Measurements from ENCODE around the gene PER2. TPM values are rescaled to one million over a fixed set of nuclear protein-coding genes. Genes with fewer than 3 reads are reported as not detected.
"Not testable (repeated sequence)": the region's sequence is repeated elsewhere in the genome, so short reads cannot be mapped to it uniquely, and the experiment has no call there.

The PER2 gene
- total and polyA plus RNA-seq, 7 experiments from 2014 or later, result 7.0 to 28.6 (median 13.5) TPM

DNA sequence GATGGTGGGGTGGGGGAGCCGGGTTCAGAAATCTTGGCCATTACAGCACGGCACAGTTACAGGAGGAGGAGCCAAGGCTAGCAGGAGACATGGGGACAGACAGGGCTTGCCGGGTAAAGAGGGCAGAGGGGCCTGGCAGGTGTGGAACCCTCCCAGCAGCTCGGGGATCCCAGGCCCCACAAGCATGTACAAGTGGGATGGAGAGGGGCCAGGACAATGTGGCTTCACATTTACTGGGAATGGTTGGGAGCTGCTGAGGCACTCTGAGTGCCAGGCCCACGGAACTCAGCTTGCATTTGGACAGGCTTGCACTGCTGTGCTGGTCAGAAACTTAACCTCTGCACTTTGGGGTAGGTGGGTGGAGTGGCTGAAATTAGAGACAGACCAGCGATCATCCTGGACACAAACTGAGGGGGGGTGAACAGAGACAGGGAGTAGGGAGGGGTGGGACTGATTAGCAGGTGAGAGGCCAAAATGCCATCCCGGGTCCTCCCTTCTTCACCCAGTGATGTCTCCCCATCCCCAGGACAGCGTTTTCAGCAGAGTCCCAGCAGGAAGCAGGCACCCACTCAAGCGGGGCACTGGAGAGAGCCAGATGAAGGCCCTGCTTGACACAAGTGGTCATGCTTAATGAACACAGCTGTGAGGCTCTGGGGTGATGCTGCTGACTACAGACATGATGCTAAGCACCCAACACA lies 9.6 kb downstream of the PER2 start:
- Mint-ChIP-seq H3K4me1 (peaks cover 4 to 36% (median 30%) of the 10 kb centered on the region in 7 donors), H3K4me3 (no peak overlapping the region), H3K27me3 (no peaks in the 10 kb centered on the region), H3K36me3 (peaks cover 0 to 25% (median 8%) of the 10 kb centered on the region in 5 donors), H3K27ac (peak overlapping the region in 1 of 9 donors; percentile 28), H3K9me3 (peaks cover 0 to 2% (median 0%) of the 10 kb centered on the region in 11 donors)
- DNase-seq (no peak), ATAC-seq (no peak)
- Histone ChIP-seq H3K9me3 (ENCODE audit: control insufficient read depth in 2 of 3, low read length in 3 of 3) (no peaks in the 10 kb centered on the region), H3K27me3 (ENCODE audit: control insufficient read depth in 2 of 2, insufficient read depth in 2 of 2, low read length in 2 of 2) (no peaks in the 10 kb centered on the region), H3K4me3 (ENCODE audit: low read length) (no peak overlapping the region), H3K36me3 (ENCODE audit: control insufficient read depth in 2 of 3, insufficient read depth in 3 of 3, low read length in 3 of 3) (peaks cover 0 to 48% (median 8%) of the 10 kb centered on the region in 3 experiments), H3K4me1 (ENCODE audit: control insufficient read depth in 2 of 2, insufficient read depth in 2 of 2, low read length in 2 of 2) (no peaks in the 10 kb centered on the region), H3K27ac (ENCODE audit: low read depth, low read length) (no peak overlapping the region)
- POLR2A ChIA-PET, result interaction anchor here (1.8 kb wide), 1 partner anchor 11 kb away, joined by 4 read pairs; no protein-coding TSS in a partner anchor
- CTCF ChIA-PET, result no interaction called here
- intact Hi-C loops (cut with micrococcal nuclease), result no loop called here

DNA sequence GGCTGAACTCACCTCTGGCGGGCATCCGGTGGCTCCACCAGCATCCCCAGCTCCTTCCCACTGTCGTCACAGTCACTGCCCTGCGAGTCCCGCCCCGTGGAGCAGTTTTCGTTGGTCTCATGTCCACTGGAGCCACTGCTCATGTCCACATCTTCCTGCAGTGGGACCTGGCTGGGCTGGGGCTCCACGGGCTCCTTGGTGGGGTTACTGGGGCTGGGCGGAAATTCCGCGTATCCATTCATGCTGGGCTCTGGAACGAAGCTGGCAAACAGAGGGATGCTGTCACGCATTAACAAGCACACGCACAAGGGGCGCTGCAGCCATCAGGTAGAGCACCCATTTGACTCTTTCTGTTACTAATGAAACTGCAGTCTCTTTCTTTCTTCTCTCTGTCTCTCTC lies 10.7 kb downstream of the PER2 start:
- DNase-seq (no peak), ATAC-seq (no peak)
- Histone ChIP-seq H3K4me3 (ENCODE audit: low read length) (no peak overlapping the region), H3K27ac (ENCODE audit: low read depth, low read length) (no peak overlapping the region), H3K27me3 (ENCODE audit: control insufficient read depth in 2 of 2, insufficient read depth in 2 of 2, low read length in 2 of 2) (no peaks in the 10 kb centered on the region), H3K36me3 (ENCODE audit: control insufficient read depth in 2 of 3, insufficient read depth in 3 of 3, low read length in 3 of 3) (peaks cover under 1 to 54% (median 8%) of the 10 kb centered on the region in 3 experiments), H3K4me1 (ENCODE audit: control insufficient read depth in 2 of 2, insufficient read depth in 2 of 2, low read length in 2 of 2) (no peaks in the 10 kb centered on the region), H3K9me3 (ENCODE audit: control insufficient read depth in 2 of 3, low read length in 3 of 3) (no peaks in the 10 kb centered on the region)
- H3K4me3 Mint-ChIP-seq, result no peak overlapping the region
- peak overlapping the region in 1 of 9 donors; percentile 28 for H3K27ac Mint-ChIP-seq
- ChIA-PET POLR2A (interaction anchor here (1.8 kb wide), 1 partner anchor 12 kb away, joined by 4 read pairs; no protein-coding TSS in a partner anchor), CTCF (no interaction called here)
- peaks cover 0 to 25% (median 19%) of the 10 kb centered on the region in 7 donors for H3K4me1 Mint-ChIP-seq
- intact Hi-C loops (cut with micrococcal nuclease), result no loop called here
- no peaks in the 10 kb centered on the region for H3K27me3 Mint-ChIP-seq
- H3K9me3 Mint-ChIP-seq, result peaks cover 0 to 2% (median 0%) of the 10 kb centered on the region in 11 donors
- peaks cover 2 to 29% (median 10%) of the 10 kb centered on the region in 5 donors for H3K36me3 Mint-ChIP-seq

DNA sequence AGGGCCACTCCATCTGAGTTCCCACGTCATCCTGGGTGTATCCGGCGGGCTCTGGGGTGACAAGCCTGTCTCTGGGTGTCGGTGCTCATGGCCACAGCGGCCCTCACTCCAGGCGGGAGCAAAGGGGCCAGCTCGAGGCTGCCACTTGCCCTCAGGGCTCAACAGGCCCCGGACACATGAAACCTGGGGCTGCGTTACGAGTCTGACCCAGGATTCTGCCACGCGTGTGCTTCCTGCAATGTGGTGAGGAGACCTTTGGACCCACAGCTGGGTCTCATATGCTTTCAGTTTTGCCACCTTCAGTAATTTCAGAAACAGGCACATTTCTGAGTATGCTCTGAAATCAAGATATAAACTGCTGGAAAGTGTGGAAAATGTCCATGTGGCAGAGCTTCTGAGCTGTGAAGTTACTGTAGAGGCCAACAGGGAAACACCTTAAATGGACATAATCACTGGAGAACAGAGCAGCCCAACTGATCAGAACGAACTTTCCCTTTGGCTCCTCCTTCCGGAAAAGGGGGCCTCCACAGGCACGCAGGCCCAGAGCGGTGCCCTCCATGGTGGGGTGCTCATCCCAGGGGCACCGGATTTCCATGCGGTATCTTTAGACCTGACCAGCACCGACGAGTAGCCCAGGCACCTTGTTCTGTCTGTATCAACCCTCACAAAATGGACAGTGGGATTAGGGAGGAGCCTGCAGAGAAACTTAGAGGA lies 14.1 kb downstream of the PER2 start:
- POLR2A ChIA-PET, result interaction anchor here (0.9 kb wide), 1 partner anchor 14 kb away, joined by 3 read pairs; the partner anchor contains the start of gene PER2
- DNase-seq, result no peak
- Histone ChIP-seq H3K4me3 (ENCODE audit: low read length) (no peak overlapping the region), H3K9me3 (ENCODE audit: control insufficient read depth in 2 of 3, low read length in 3 of 3) (no peaks in the 10 kb centered on the region), H3K27me3 (ENCODE audit: control insufficient read depth in 2 of 2, insufficient read depth in 2 of 2, low read length in 2 of 2) (no peaks in the 10 kb centered on the region), H3K36me3 (ENCODE audit: control insufficient read depth in 2 of 3, insufficient read depth in 3 of 3, low read length in 3 of 3) (peaks cover 8 to 79% (median 8%) of the 10 kb centered on the region in 3 experiments), H3K4me1 (ENCODE audit: control insufficient read depth in 2 of 2, insufficient read depth in 2 of 2, low read length in 2 of 2) (no peaks in the 10 kb centered on the region), H3K27ac (ENCODE audit: low read depth, low read length) (no peak overlapping the region)
- Mint-ChIP-seq H3K4me3 (no peak overlapping the region), H3K4me1 (peaks cover 0 to 5% (median 0%) of the 10 kb centered on the region in 7 donors), H3K27me3 (no peaks in the 10 kb centered on the region), H3K9me3 (no peaks in the 10 kb centered on the region), H3K36me3 (peaks cover 4 to 51% (median 18%) of the 10 kb centered on the region in 5 donors), H3K27ac (no peak overlapping the region)
- CTCF ChIA-PET, result no interaction called here
- intact Hi-C loops (cut with micrococcal nuclease), result no loop called here
- no peak for ATAC-seq

DNA sequence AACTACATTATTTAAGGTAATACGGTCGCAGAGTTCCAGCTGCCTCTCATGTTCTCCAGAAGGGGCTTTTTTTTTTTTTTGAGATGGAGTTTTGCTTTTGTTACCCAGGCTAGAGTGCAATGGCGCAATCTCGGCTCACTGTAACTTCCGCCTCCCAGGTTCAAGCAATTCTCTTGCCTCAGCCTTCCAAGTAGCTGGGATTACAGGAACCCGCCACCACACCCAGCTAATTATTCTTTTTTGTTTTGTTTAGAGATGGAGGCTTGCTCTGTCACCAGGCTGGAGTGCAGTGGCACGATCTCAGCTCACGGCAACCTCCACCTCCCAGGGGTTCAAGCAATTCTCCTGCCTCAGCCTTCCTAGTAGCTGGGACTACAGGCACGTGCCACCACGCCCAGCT lies 15.0 kb downstream of the PER2 start:
- H3K9me3 Mint-ChIP-seq; H3K4me3 Mint-ChIP-seq; H3K27me3 ChIP-seq (ENCODE audit: control insufficient read depth in 2 of 2, insufficient read depth in 2 of 2, low read length in 2 of 2); DNase-seq; H3K4me3 ChIP-seq (ENCODE audit: low read length); POLR2A ChIA-PET; H3K9me3 ChIP-seq (ENCODE audit: control insufficient read depth in 2 of 3, low read length in 3 of 3); H3K4me1 ChIP-seq (ENCODE audit: control insufficient read depth in 2 of 2, insufficient read depth in 2 of 2, low read length in 2 of 2); H3K4me1 Mint-ChIP-seq; H3K27me3 Mint-ChIP-seq; ATAC-seq; H3K27ac ChIP-seq (ENCODE audit: low read depth, low read length); H3K27ac Mint-ChIP-seq; CTCF ChIA-PET; intact Hi-C loops (cut with micrococcal nuclease): not testable (repeated sequence)
- peaks cover 4 to 51% (median 18%) of the 10 kb centered on the region in 5 donors for H3K36me3 Mint-ChIP-seq
- H3K36me3 ChIP-seq (ENCODE audit: control insufficient read depth in 2 of 3, insufficient read depth in 3 of 3, low read length in 3 of 3), result peaks cover 8 to 83% (median 8%) of the 10 kb centered on the region in 3 experiments

DNA sequence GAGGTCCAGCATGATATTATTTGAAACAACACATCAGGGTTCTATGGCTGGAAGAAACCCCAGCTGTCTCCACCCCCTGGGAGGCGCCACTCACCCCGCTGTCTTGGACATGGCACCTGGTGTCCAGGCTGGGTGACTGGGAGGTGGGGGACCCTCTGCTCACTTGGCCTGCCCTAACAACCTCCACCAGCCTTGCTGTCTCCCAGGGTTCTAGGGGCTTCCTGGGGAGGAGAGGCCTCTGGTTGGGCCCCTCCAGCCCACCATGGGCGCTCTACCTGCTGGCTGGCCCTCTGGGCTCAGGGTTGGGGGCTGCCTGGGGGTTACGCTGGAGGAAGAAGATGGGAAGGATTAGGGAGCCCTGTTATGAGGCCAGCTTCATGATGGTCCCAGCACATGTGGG lies 16.3 kb downstream of the PER2 start:
- DNase-seq (no peak), ATAC-seq (no peak)
- H3K36me3 Mint-ChIP-seq, result peaks cover 4 to 53% (median 18%) of the 10 kb centered on the region in 5 donors
- no peak overlapping the region for H3K27ac ChIP-seq (ENCODE audit: low read depth, low read length)
- no peaks in the 10 kb centered on the region for H3K4me1 ChIP-seq (ENCODE audit: control insufficient read depth in 2 of 2, insufficient read depth in 2 of 2, low read length in 2 of 2)
- no peaks in the 10 kb centered on the region for H3K9me3 Mint-ChIP-seq
- no peaks in the 10 kb centered on the region for H3K9me3 ChIP-seq (ENCODE audit: control insufficient read depth in 2 of 3, low read length in 3 of 3)
- CTCF ChIA-PET, result no interaction called here
- H3K27me3 Mint-ChIP-seq, result no peaks in the 10 kb centered on the region
- peaks cover 0 to 2% (median 0%) of the 10 kb centered on the region in 7 donors for H3K4me1 Mint-ChIP-seq
- H3K27me3 ChIP-seq (ENCODE audit: control insufficient read depth in 2 of 2, insufficient read depth in 2 of 2, low read length in 2 of 2), result no peaks in the 10 kb centered on the region
- no peak overlapping the region for H3K4me3 Mint-ChIP-seq
- H3K27ac Mint-ChIP-seq, result peak overlapping the region in 1 of 9 donors; percentile 13
- intact Hi-C loops (cut with micrococcal nuclease), result no loop called here
- POLR2A ChIA-PET, result no interaction called here
- H3K36me3 ChIP-seq (ENCODE audit: control insufficient read depth in 2 of 3, insufficient read depth in 3 of 3, low read length in 3 of 3), result peaks cover 8 to 85% (median 8%) of the 10 kb centered on the region in 3 experiments
- no peak overlapping the region for H3K4me3 ChIP-seq (ENCODE audit: low read length)

DNA sequence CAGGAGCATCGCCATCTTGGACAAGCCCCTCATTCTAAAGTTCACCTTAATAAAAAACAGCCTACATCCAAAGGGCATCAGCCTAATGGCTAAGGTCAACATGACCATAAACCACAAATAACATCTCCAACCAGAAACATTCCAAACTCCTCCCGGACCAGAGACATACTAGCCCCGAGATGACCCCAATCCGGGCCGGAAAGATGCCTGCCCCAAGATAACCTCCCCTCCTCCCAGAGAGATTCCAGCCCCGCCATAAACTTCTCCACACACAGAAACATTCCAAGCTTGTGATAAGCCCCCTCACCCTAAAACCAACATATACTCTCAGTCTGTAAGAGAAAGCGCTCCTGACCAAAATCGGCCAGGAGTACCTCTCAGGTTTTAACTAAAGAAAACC lies 16.7 kb downstream of the PER2 start:
- H3K27me3 Mint-ChIP-seq; H3K9me3 ChIP-seq (ENCODE audit: control insufficient read depth in 2 of 3, low read length in 3 of 3); ATAC-seq; H3K4me3 ChIP-seq (ENCODE audit: low read length); H3K27ac ChIP-seq (ENCODE audit: low read depth, low read length); H3K27me3 ChIP-seq (ENCODE audit: control insufficient read depth in 2 of 2, insufficient read depth in 2 of 2, low read length in 2 of 2); CTCF ChIA-PET; H3K4me3 Mint-ChIP-seq; POLR2A ChIA-PET; DNase-seq; H3K4me1 Mint-ChIP-seq; H3K9me3 Mint-ChIP-seq; intact Hi-C loops (cut with micrococcal nuclease); H3K4me1 ChIP-seq (ENCODE audit: control insufficient read depth in 2 of 2, insufficient read depth in 2 of 2, low read length in 2 of 2): not testable (repeated sequence)
- peaks cover 8 to 83% (median 8%) of the 10 kb centered on the region in 3 experiments for H3K36me3 ChIP-seq (ENCODE audit: control insufficient read depth in 2 of 3, insufficient read depth in 3 of 3, low read length in 3 of 3)
- Mint-ChIP-seq H3K27ac (peak overlapping the region in 1 of 9 donors; percentile 13), H3K36me3 (peaks cover 4 to 54% (median 20%) of the 10 kb centered on the region in 5 donors)
